HepG2 (cell line): ENCODE results near the gene CCL19. TPM values are rescaled to one million over a fixed set of nuclear protein-coding genes. Genes with fewer than 3 reads are reported as not detected.
"Not testable (repeated sequence)": the region's sequence is repeated elsewhere in the genome, so short reads cannot be mapped to it uniquely, and the experiment has no call there.

Source experiments
- ATAC-seq: fragments of 200-7000 bp; cut with Tn5 transposase; 3 replicates; pipeline ENCODE4 v1.9.1; 2020; ENCODE audit warnings: mild to moderate bottlenecking, moderate library complexity
- BruUV-seq: library from RNA; stranded (reverse); fragments of 400-500 nt; replicated peaks from 2 replicates; lab custom pipeline; 2021; lab: Mats Ljungman, UMichigan
- CTCF ChIA-PET: fragments of 300-600 bp; formaldehyde crosslinking; extraction: SDS; loops from one replicate; lab custom pipeline; 2021; ENCODE audit warnings: low total read pairs, inconsistent platforms, low intra/inter-chr PET ratio; lab: Yijun Ruan, JAX
- POLR2A ChIA-PET: fragments of 350-600 bp; sonication (Branson Sonifier 250); formaldehyde crosslinking; loops from one replicate; lab custom pipeline; 2020; ENCODE audit warnings: antibody characterized with exemption, inconsistent platforms; lab: Yijun Ruan, JAX
- DNase-seq: peaks from one replicate; pipeline ENCODE4 v3.0.0-alpha.2; 2015; ENCODE audit warnings: low spot score
- FAIRE-seq: peaks from 3 replicates; lab custom pipeline; 2011; peaks lifted over from hg19 to GRCh38; lab: Jason Lieb, UNC
- H2AFZ ChIP-seq: one replicate; pipeline ENCODE4 v1.6.1; 2011; ENCODE audit warnings: low read length, inconsistent platforms
- H3K27ac ChIP-seq: fragments of 300-600 bp; 3 replicates; pipeline ENCODE4 v1.8.0; 2011; ENCODE audit warnings: mixed run types, mild to moderate bottlenecking, mixed read lengths, low read length, inconsistent platforms; ENCODE audit not compliant: insufficient read depth; ENCODE audit errors: extremely low read length
- H3K27me3 ChIP-seq, 2 experiments: fragments of 200-600 bp in 1 of 2; 2 replicates in 1 of 2; 3 replicates in 1 of 2; pipeline versions ENCODE4 v1.6.0 to v1.8.0; 2011; ENCODE audit warnings: low read length in 2 of 2, mild to moderate bottlenecking in 2 of 2, moderate library complexity in 2 of 2, inconsistent platforms in 1 of 2; ENCODE audit not compliant: insufficient read depth in 2 of 2, control insufficient read depth in 1 of 2
- H3K36me3 ChIP-seq, 2 experiments: fragments of 200-600 bp in 1 of 2; replicated peaks in 1 of 2; 2 replicates in 1 of 2; 3 replicates in 1 of 2; pipeline versions ENCODE4 v1.5.1 to v1.8.0; 2011; ENCODE audit warnings: low read length in 2 of 2, inconsistent platforms in 1 of 2; ENCODE audit not compliant: insufficient read depth in 2 of 2, control insufficient read depth in 1 of 2
- H3K4me1 ChIP-seq: 2 replicates; pipeline ENCODE4 v1.5.1; 2012; ENCODE audit warnings: low read length, inconsistent platforms; ENCODE audit not compliant: insufficient read depth
- H3K4me2 ChIP-seq: 2 replicates; pipeline ENCODE4 v1.6.0; 2011; ENCODE audit warnings: low read depth, low read length, inconsistent platforms
- H3K4me3 ChIP-seq, 3 experiments: fragments of 200-600 bp in 1 of 3; sonication (generic), shearing (Covaris generic) in 1 of 3; replicated peaks in 1 of 3; 2 replicates each; pipeline ENCODE4 v1.5.1; 2011 to 2016; ENCODE audit warnings: low read length in 3 of 3, inconsistent platforms in 2 of 3, low read depth in 2 of 3, mild to moderate bottlenecking in 2 of 3, control low read depth in 1 of 3, mixed read lengths in 1 of 3; ENCODE audit not compliant: insufficient read depth in 1 of 3
- H3K79me2 ChIP-seq: one replicate; pipeline ENCODE4 v1.6.1; 2011; ENCODE audit warnings: low read length, inconsistent platforms; ENCODE audit not compliant: insufficient read depth
- H3K9ac ChIP-seq: 2 replicates; pipeline ENCODE4 v1.6.0; 2011; ENCODE audit warnings: mild to moderate bottlenecking, low read depth, low read length, inconsistent platforms; ENCODE audit not compliant: insufficient read depth
- H3K9me3 ChIP-seq: 2 replicates; pipeline ENCODE4 v1.5.1; 2012; ENCODE audit warnings: mild to moderate bottlenecking, low read length
- H4K20me1 ChIP-seq: 2 replicates; pipeline ENCODE4 v1.6.0; 2011; ENCODE audit warnings: inconsistent platforms, mild to moderate bottlenecking, low read length, moderate library complexity; ENCODE audit not compliant: insufficient read depth
- HOXD1 ChIP-seq: sonication (generic); formaldehyde crosslinking; IDR thresholded peaks from 2 replicates; pipeline ENCODE4 v1.5.0; 2020; ENCODE audit warnings: missing genetic modification reagents
- MAF1 ChIP-seq: sonication (generic); formaldehyde crosslinking; IDR thresholded peaks from 2 replicates; pipeline ENCODE4 v1.5.0; 2020; ENCODE audit warnings: missing genetic modification reagents, borderline replicate concordance
- REPIN1 ChIP-seq: sonication (generic); formaldehyde crosslinking; IDR thresholded peaks from 2 replicates; pipeline ENCODE4 v1.8.0; 2022; ENCODE audit warnings: missing genetic modification reagents, low read depth, mild to moderate bottlenecking, borderline replicate concordance
- RFXANK ChIP-seq: IDR thresholded peaks from 2 replicates; pipeline ENCODE4 v1.6.1; 2016
- TOE1 ChIP-seq: sonication (generic); formaldehyde crosslinking; IDR thresholded peaks from 2 replicates; pipeline ENCODE4 v1.4.0; 2020; ENCODE audit warnings: mild to moderate bottlenecking, missing genetic modification reagents
- ZNF207 ChIP-seq: fragments of 450-650 bp; IDR thresholded peaks from 2 replicates; pipeline ENCODE4 v1.6.1; 2016; ENCODE audit warnings: antibody characterized with exemption, borderline replicate concordance
- in situ Hi-C: cut with HindIII; loops from 2 replicates; pipeline ENCODE4 v1.10.0; 2017; ENCODE audit warnings: low pct_unique_long_range_greater_than_20kb; ENCODE audit not compliant: extremely low pct_ligation_motif_present
- intact Hi-C: fragments of 100-400 bp; cut with micrococcal nuclease; formaldehyde crosslinking; loops from one replicate; pipeline ENCODE4 v1.10.0; 2022; ENCODE audit not compliant: unreplicated experiment
- polyA plus RNA-seq, 8 experiments: library from polyadenylated mRNA; depleted of rRNA in 3 of 8; stranded (reverse) in 7 of 8; unstranded in 1 of 8; fragments of >200 nt; fragmentation: Illumina TruSeq in 4 of 8; extraction: Trizol in 4 of 8; gene quantifications; 2 replicates each; pipeline versions ENCODE4 v1.2.1 to v1.2.3, GENCODE V29; 2011 to 2016; ENCODE audit warnings: low read depth in 4 of 8, missing spikeins in 1 of 8, mixed read lengths in 1 of 8; ENCODE audit not compliant: insufficient read depth in 1 of 8
- total RNA-seq, 5 experiments: library from RNA; depleted of rRNA; stranded (reverse); fragments of >200 nt; fragmentation: Illumina TruSeq; extraction: Trizol; gene quantifications; 2 replicates each; pipeline ENCODE4 v1.2.3, GENCODE V29; 2016; ENCODE audit warnings: low read depth in 1 of 5
- TF ChIP-seq, protein P1 (sequence below): sonication (generic); formaldehyde crosslinking; IDR thresholded peaks from 2 replicates; pipeline ENCODE4 v1.4.0; 2020; ENCODE audit warnings: missing genetic modification reagents

Gene CCL19
- total and polyA plus RNA-seq, 2 of the 13 experiments (the other 11 are each of a cell fraction or from before 2014, with no cell fraction given), result not detected

DNA sequence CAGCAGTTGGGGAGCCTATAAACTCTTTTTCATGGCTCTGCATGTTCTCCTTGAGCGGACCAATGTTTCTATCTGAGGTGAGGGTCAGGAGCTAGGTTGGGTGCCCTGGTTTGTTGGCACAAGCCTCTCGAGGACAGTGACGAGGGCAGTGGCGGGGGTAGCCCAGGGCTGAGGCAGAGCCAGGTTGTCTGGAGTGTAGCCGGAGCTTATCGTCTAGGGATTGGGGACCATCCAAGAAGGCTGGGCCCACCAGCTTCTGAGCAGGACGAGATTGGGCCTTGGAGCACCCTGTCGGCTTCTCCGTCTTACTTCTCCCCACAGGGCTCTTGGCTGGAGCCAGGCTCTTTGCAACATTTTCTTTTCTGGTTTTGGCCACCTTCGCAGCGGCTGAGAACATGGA, 32.1 kb upstream of the CCL19 start (continued):
- no peak for TF ChIP-seq RFXANK (CRISPR knock-in tag)
- TF ChIP-seq REPIN1, result no peak
- no peak for TF ChIP-seq HOXD1 (CRISPR knock-in tag)
- TF ChIP-seq, protein P1, sequence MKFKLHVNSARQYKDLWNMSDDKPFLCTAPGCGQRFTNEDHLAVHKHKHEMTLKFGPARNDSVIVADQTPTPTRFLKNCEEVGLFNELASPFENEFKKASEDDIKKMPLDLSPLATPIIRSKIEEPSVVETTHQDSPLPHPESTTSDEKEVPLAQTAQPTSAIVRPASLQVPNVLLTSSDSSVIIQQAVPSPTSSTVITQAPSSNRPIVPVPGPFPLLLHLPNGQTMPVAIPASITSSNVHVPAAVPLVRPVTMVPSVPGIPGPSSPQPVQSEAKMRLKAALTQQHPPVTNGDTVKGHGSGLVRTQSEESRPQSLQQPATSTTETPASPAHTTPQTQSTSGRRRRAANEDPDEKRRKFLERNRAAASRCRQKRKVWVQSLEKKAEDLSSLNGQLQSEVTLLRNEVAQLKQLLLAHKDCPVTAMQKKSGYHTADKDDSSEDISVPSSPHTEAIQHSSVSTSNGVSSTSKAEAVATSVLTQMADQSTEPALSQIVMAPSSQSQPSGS (CRISPR knock-in tag), result no peak
- TF ChIP-seq MAF1 (CRISPR knock-in tag), result no peak
- no peak for TF ChIP-seq TOE1
- no peak for TF ChIP-seq ZNF207

DNA sequence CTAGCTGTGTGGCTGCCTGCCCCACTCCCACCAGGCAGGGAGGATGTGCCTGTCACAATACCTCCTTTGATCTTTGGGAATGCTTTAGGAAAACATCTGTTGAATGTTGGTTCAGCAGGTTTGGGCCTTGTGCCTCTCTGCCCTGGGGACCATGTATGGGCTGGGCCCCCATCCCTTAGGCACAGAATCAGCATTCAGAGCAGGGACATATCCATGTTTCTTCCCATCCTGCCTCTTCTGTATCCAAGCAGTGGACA, 28.6 kb upstream of the CCL19 start:
- CTCF ChIA-PET, H3K36me3 ChIP-seq, H3K4me1 ChIP-seq, in situ Hi-C loops, H2AFZ ChIP-seq, H3K9me3 ChIP-seq, H3K4me2 ChIP-seq, POLR2A ChIA-PET, H3K27ac ChIP-seq, H3K9ac ChIP-seq, FAIRE-seq, H3K27me3 ChIP-seq, H3K4me3 ChIP-seq, H4K20me1 ChIP-seq, H3K79me2 ChIP-seq, ATAC-seq, DNase-seq, BruUV-seq: not testable (repeated sequence)
- intact Hi-C loops, result loop anchor here (2.0 kb wide), 1 partner anchor 75 kb away; no protein-coding TSS in a partner anchor
